A549 (cell line): Measurements from ENCODE around the gene SPTBN4.

ENCODE experiments used
- CTCF ChIP-seq: fragments of >200 bp; sonication (Bioruptor Twin); formaldehyde crosslinking; IDR thresholded peaks from 3 replicates; pipeline ENCODE4 v1.5.1; 2016
- ELK1 ChIP-seq: fragments of 150-350 bp; IDR thresholded peaks from 2 replicates; pipeline ENCODE4 v1.6.1; 2014; ENCODE audit warnings: low read depth, mild to moderate bottlenecking, low read length
- HOXB5 ChIP-seq: fragments of 250-450 bp; sonication (Bioruptor Pico); IDR thresholded peaks from 2 replicates; pipeline ENCODE4 v1.5.0; 2020; ENCODE audit warnings: mild to moderate bottlenecking, moderate library complexity
- KDM1A ChIP-seq: fragments of 200-600 bp; sonication (generic); IDR thresholded peaks from 2 replicates; pipeline ENCODE4 v1.6.1; 2016; ENCODE audit warnings: low read depth, mild to moderate bottlenecking
- PBX3 ChIP-seq: IDR thresholded peaks from 2 replicates; pipeline ENCODE4 v1.6.1; 2012

GRCh38 chr19:40523322-40524047 lies 56.7 kb downstream of the SPTBN4 start:
- no peak for TF ChIP-seq KDM1A
- peak; percentile 92 for TF ChIP-seq CTCF
- TF ChIP-seq ELK1, result no peak
- TF ChIP-seq PBX3, result no peak
- TF ChIP-seq HOXB5 (CRISPR knock-in tag), result peak; percentile 78
